SU-DHL-6 (cell line): ENCODE results near the gene SLC25A39.

Experiments
- H2AFZ ChIP-seq: fragments of 200-600 bp; sonication (generic); 2 replicates; pipeline ENCODE4 v1.6.1; 2014; ENCODE audit warnings: low read depth, mild to moderate bottlenecking, moderate library complexity, mixed read lengths, antibody characterized with exemption, low read length; ENCODE audit not compliant: severe bottlenecking
- H3F3A ChIP-seq: fragments of 200-600 bp; shearing (Covaris generic); 2 replicates; pipeline ENCODE4 v1.6.0; 2016; ENCODE audit warnings: antibody characterized with exemption, mild to moderate bottlenecking; ENCODE audit not compliant: insufficient read depth
- H3K27ac ChIP-seq: fragments of 200-600 bp; sonication (generic); 2 replicates; pipeline ENCODE4 v1.5.1; 2016; ENCODE audit warnings: low read depth, mild to moderate bottlenecking, low read length, moderate library complexity, mixed read lengths
- H3K27me3 ChIP-seq: fragments of 200-600 bp; sonication (generic), shearing (Covaris generic); 2 replicates; pipeline ENCODE4 v1.6.0; 2014; ENCODE audit warnings: mild to moderate bottlenecking, low read length
- H3K36me3 ChIP-seq: fragments of 200-600 bp; sonication (generic); 2 replicates; pipeline ENCODE4 v1.6.1; 2014; ENCODE audit warnings: mild to moderate bottlenecking, low read length, mixed read lengths
- H3K4me2 ChIP-seq: fragments of 300-600, 200-600 bp; shearing (Covaris generic), sonication (generic); 2 replicates; pipeline ENCODE4 v1.6.0; 2014; ENCODE audit warnings: low read length, low read depth, mild to moderate bottlenecking; ENCODE audit not compliant: poor library complexity, severe bottlenecking
- H3K4me3 ChIP-seq: fragments of 200-600 bp; sonication (generic); 2 replicates; pipeline ENCODE4 v1.5.1; 2014; ENCODE audit warnings: antibody characterized with exemption, low read length, mild to moderate bottlenecking, mixed read lengths; ENCODE audit not compliant: insufficient read depth, poor library complexity, severe bottlenecking
- H3K79me2 ChIP-seq: fragments of 200-600 bp; sonication (generic); 2 replicates; pipeline ENCODE4 v1.6.1; 2014; ENCODE audit warnings: mild to moderate bottlenecking, low read length, moderate library complexity; ENCODE audit not compliant: insufficient read depth
- H3K9ac ChIP-seq: fragments of 200-600 bp; sonication (generic); 2 replicates; pipeline ENCODE4 v1.7.0; 2014; ENCODE audit warnings: mild to moderate bottlenecking, low read length
- H3K9me2 ChIP-seq: fragments of 200-600 bp; sonication (generic); replicated peaks from 2 replicates; pipeline ENCODE4 v1.6.1; 2014; ENCODE audit warnings: low read length; ENCODE audit not compliant: insufficient read depth
- H3K9me3 ChIP-seq: fragments of 200-600 bp; sonication (generic); 2 replicates; pipeline ENCODE4 v1.6.1; 2014; ENCODE audit warnings: low read length, mixed read lengths; ENCODE audit not compliant: insufficient read depth
- H4K20me1 ChIP-seq: fragments of 200-600 bp; sonication (generic); 2 replicates; pipeline ENCODE4 v1.6.1; 2014; ENCODE audit warnings: low read depth, mild to moderate bottlenecking, antibody characterized with exemption, low read length, moderate library complexity, mixed read lengths
- EZH2phosphoT487 ChIP-seq: fragments of 200-600 bp; sonication (generic), shearing (Covaris generic); conservative IDR thresholded peaks from 2 replicates; pipeline ENCODE4 v1.6.1; 2018; ENCODE audit warnings: mild to moderate bottlenecking, antibody characterized with exemption, low read length, moderate library complexity, mixed read lengths
- TF ChIP-seq, protein P1 (sequence below): fragments of 200-600 bp; sonication (generic); IDR thresholded peaks from one replicate; pipeline ENCODE4 v1.5.1; 2017; ENCODE audit warnings: antibody characterized with exemption, mild to moderate bottlenecking, low read length, moderate library complexity; ENCODE audit not compliant: insufficient read depth, poor library complexity, severe bottlenecking

SLC25A39 gene

GRCh38 chr17:44314869-44315661 lies 9.6 kb downstream of the SLC25A39 start:
- Histone ChIP-seq H3K4me3 (peak overlapping the region; percentile 48), H3K9ac (peak overlapping the region; percentile 26; the same call in 1 of the 2 replicates), H3F3A (no peaks in the 10 kb centered on the region), H3K36me3 (no peaks in the 10 kb centered on the region), H3K9me3 (no peaks in the 10 kb centered on the region), H3K27me3 (no peaks in the 10 kb centered on the region), H3K27ac (no peak overlapping the region), H2AFZ (peak overlapping the region; percentile 60), H4K20me1 (no peaks in the 10 kb centered on the region), H3K9me2 (no peaks in the 10 kb centered on the region), H3K79me2 (no peaks in the 10 kb centered on the region), H3K4me2 (peak overlapping the region; percentile 52)
- TF ChIP-seq EZH2phosphoT487, result no peak
- TF ChIP-seq, protein P1, sequence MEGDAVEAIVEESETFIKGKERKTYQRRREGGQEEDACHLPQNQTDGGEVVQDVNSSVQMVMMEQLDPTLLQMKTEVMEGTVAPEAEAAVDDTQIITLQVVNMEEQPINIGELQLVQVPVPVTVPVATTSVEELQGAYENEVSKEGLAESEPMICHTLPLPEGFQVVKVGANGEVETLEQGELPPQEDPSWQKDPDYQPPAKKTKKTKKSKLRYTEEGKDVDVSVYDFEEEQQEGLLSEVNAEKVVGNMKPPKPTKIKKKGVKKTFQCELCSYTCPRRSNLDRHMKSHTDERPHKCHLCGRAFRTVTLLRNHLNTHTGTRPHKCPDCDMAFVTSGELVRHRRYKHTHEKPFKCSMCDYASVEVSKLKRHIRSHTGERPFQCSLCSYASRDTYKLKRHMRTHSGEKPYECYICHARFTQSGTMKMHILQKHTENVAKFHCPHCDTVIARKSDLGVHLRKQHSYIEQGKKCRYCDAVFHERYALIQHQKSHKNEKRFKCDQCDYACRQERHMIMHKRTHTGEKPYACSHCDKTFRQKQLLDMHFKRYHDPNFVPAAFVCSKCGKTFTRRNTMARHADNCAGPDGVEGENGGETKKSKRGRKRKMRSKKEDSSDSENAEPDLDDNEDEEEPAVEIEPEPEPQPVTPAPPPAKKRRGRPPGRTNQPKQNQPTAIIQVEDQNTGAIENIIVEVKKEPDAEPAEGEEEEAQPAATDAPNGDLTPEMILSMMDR, result no peak

DNA sequence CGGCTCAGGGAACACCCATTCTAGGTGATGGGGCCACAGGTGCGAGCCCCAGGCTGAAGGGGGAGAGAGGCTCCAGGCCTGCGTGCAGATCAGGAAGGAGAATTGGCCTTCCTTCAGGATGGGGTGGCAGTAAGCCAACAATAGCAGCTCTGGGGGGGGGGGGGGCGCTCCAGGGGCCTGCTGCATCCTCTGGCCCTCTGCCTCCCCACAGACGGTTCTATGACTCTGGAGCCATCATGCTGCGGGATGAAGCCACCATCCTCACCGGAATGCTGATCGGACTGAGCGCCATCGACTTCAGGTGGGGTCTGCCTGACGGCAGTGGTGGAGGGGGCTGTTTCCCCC lies 10.1 kb downstream of the SLC25A39 start:
- H3K9ac ChIP-seq, result peak overlapping the region; percentile 26; the same call in 1 of the 2 replicates
- H3K4me2 ChIP-seq, result peak overlapping the region; percentile 52
- no peak for TF ChIP-seq EZH2phosphoT487
- TF ChIP-seq, protein P1, result no peak

DNA sequence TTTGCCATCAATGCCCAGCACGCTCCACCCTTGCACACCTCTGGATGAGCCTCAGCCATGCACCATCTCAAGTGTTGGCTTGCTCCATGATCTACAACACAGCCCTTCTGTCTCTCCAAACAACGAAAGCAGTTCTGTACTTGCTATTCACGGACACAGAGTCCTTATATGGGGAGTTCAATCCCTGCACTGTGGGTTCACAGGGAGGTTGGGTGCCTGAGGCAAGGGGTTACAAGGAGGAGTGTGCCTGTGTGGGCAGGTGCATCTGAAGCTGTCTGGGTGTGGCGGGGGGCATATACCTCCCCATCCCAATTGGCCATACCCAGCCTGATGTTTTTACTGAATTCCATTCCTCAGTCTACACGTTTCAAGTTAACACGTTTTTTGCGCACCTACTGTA lies 10.6 kb downstream of the SLC25A39 start:
- Histone ChIP-seq H3K27me3 (no peaks in the 10 kb centered on the region), H4K20me1 (no peaks in the 10 kb centered on the region), H3K4me2 (no peak overlapping the region), H3K27ac (no peak overlapping the region), H3K9ac (no peak overlapping the region), H2AFZ (no peak overlapping the region), H3K9me2 (no peaks in the 10 kb centered on the region), H3F3A (no peaks in the 10 kb centered on the region), H3K36me3 (no peaks in the 10 kb centered on the region), H3K9me3 (no peaks in the 10 kb centered on the region), H3K4me3 (no peak overlapping the region), H3K79me2 (no peaks in the 10 kb centered on the region)
- TF ChIP-seq, protein P1, result no peak
- TF ChIP-seq EZH2phosphoT487, result no peak

More for the DNA sequence above, 10.1 kb downstream of the SLC25A39 start:
- Histone ChIP-seq H3K9me3 (no peaks in the 10 kb centered on the region), H4K20me1 (no peaks in the 10 kb centered on the region), H3K27me3 (no peaks in the 10 kb centered on the region), H2AFZ (no peak overlapping the region), H3K36me3 (no peaks in the 10 kb centered on the region), H3K79me2 (no peaks in the 10 kb centered on the region), H3K4me3 (peak overlapping the region; percentile 48), H3F3A (no peaks in the 10 kb centered on the region), H3K9me2 (no peaks in the 10 kb centered on the region), H3K27ac (no peak overlapping the region)
